ENCODE data around the gene LRRC8B. TPM values are rescaled to one million over a fixed set of nuclear protein-coding genes. Genes with fewer than 3 reads are reported as not detected.

LRRC8B gene
- total and polyA plus RNA-seq, 2 of the 8 experiments (the other 6 are each of a cell fraction or from before 2014, with no cell fraction given): 18.4 to 29.2 TPM

DNA sequence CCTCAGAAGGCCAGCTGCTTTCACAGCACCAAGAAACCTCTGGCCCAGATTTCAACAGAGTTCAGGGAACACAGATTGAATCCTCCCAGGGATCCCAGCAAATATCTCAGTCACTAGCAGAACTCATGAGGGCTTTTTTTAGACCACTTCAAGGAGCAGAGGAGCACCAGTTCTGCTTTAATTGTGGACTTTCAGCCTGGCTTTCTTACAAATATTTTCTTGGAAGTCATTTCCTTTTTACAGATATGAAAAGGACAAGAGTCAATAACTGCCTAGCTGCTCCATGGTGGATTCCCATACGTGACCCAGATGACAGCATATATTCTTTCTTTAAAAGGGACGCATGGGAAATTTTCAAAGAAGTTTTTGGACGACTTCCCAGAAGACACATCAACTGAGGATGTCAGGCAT lies 6.4 kb upstream of the LRRC8B start:
- FAIRE-seq: no peak
- Histone ChIP-seq H3K23ac (ENCODE audit: insufficient read length) (no peak overlapping the region), H3K27me3 (replicated peaks in 1 of 4; ENCODE audit: control insufficient read depth in 3 of 4, extremely low read depth in 1 of 4, insufficient read depth in 3 of 4, low read length in 3 of 4) (no peaks in the 10 kb centered on the region), H2AK5ac (ENCODE audit: low read depth, low read length) (no peak overlapping the region), H3K9me3 (ENCODE audit: insufficient read depth in 2 of 2, low read depth in 1 of 2, low read length in 1 of 2) (no peaks in the 10 kb centered on the region), H3K14ac (ENCODE audit: insufficient read length) (no peak overlapping the region), H3K27ac (ENCODE audit: low read depth, low read length) (no peak overlapping the region), H3K18ac (ENCODE audit: extremely low read depth, low read length) (no peak overlapping the region), H3K36me3 (ENCODE audit: control insufficient read depth in 2 of 4, insufficient read depth in 4 of 4, low read length in 3 of 4) (no peaks in the 10 kb centered on the region), H2AFZ (ENCODE audit: low read length) (no peak overlapping the region), H2BK12ac (ENCODE audit: low read depth, low read length) (no peak overlapping the region), H3K4ac (replicated peaks; ENCODE audit: insufficient read length, low read depth, low read length) (no peak overlapping the region), H4K91ac (replicated peaks; ENCODE audit: insufficient read length, low read length) (no peak overlapping the region), H3K4me2 (ENCODE audit: insufficient read depth in 1 of 2, low read depth in 2 of 2, low read length in 2 of 2) (no peak overlapping the region), H4K5ac (ENCODE audit: insufficient read length, low read depth, low read length) (no peak overlapping the region), H3K4me3 (ENCODE audit: extremely low read depth in 1 of 4, insufficient read depth in 2 of 4, low read depth in 3 of 4, low read length in 4 of 4) (no peak overlapping the region), H3K9ac (replicated peaks in 1 of 4; ENCODE audit: extremely low read depth in 1 of 4, low read depth in 3 of 4, low read length in 3 of 4) (no peak overlapping the region), H4K8ac (ENCODE audit: extremely low read depth, insufficient read depth, low read length) (no peak overlapping the region), H3K4me1 (replicated peaks in 1 of 4; ENCODE audit: control insufficient read depth in 3 of 4, insufficient read depth in 4 of 4, low read length in 3 of 4) (peaks cover 0 to 2% (median 0%) of the 10 kb centered on the region in 4 experiments; a peak in 1 of 7 replicates), H3K79me1 (ENCODE audit: low read depth, low read length) (no peaks in the 10 kb centered on the region), H4K20me1 (replicated peaks in 1 of 2; ENCODE audit: control insufficient read depth in 1 of 2, insufficient read depth in 2 of 2, low read length in 2 of 2) (no peaks in the 10 kb centered on the region), H3K56ac (replicated peaks; ENCODE audit: insufficient read length, low read depth, low read length) (no peak overlapping the region), H2BK15ac (ENCODE audit: low read length) (no peak overlapping the region), H3K23me2 (ENCODE audit: low read depth, low read length) (no peaks in the 10 kb centered on the region), H2BK5ac (ENCODE audit: low read depth, low read length) (no peak overlapping the region), H3K79me2 (ENCODE audit: control insufficient read depth in 1 of 2, insufficient read depth in 2 of 2, low read length in 2 of 2) (no peaks in the 10 kb centered on the region), H2BK20ac (ENCODE audit: low read length) (no peak overlapping the region), H2BK120ac (replicated peaks; ENCODE audit: low read depth, low read length) (no peak overlapping the region)
- WGBS, 2 experiments (ENCODE audit: extremely low coverage in 1 of 2, insufficient coverage in 1 of 2, insufficient read length in 1 of 2, insufficient replicate concordance in 2 of 2, low coverage in 1 of 2, low lambda C conversion rate in 2 of 2, missing lambda C conversion rate in 1 of 2): 77% methylated on average over 3 of the region's 3 CpGs; no CpG with 5 or more reads in 1 of the 2 experiments
- CTCF ChIA-PET (ENCODE audit: partially characterized antibody): interaction anchor here (0.6 to 3.4 kb wide), 15 partner anchors 13 to 191 kb away, joined by 3 to 18 read pairs (median 3); no protein-coding TSS in a partner anchor
- no peak for DNase-seq (ENCODE audit: low read depth in 1 of 2, low spot score in 2 of 2)
- POLR2A ChIA-PET (ENCODE audit: partially characterized antibody): interaction anchor here (0.7 to 1.3 kb wide), 2 partner anchors 12 to 114 kb away, joined by 3 to 6 read pairs; partner anchors contain the start of gene LRRC8C
- TF ChIP-seq, protein P1, sequence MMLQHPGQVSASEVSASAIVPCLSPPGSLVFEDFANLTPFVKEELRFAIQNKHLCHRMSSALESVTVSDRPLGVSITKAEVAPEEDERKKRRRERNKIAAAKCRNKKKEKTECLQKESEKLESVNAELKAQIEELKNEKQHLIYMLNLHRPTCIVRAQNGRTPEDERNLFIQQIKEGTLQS (IDR thresholded peaks at IDR 0.05; ENCODE audit: insufficient read depth, low read depth, low read length): no peak
- TF ChIP-seq EGR1 (IDR thresholded peaks at IDR 0.05; ENCODE audit: borderline replicate concordance, low read depth, low read length) (no peak), CHD2 (IDR thresholded peaks at IDR 0.05; ENCODE audit: low read length) (no peak), ASH2L (IDR thresholded peaks at IDR 0.05; ENCODE audit: low read length) (no peak), POLR2A (IDR thresholded peaks at IDR 0.05; ENCODE audit: control extremely low read depth in 1 of 2, low read depth in 2 of 2, low read length in 2 of 2) (no peak), TAF7 (optimal IDR thresholded peaks at IDR 0.05; ENCODE audit: borderline replicate concordance, low read depth, low read length) (no peak)

Measured in H1 (cell line).